ENCODE measurements around the gene SLC25A30. TPM values are rescaled to one million over a fixed set of nuclear protein-coding genes. Genes with fewer than 3 reads are reported as not detected.

SLC25A30 gene
- total RNA-seq, 1 donor from 2014 or later: 175 TPM

- Histone ChIP-seq H3K4me3 (no peak overlapping the region), H3K9me3 (replicated peaks) (peaks cover 6% of the 10 kb centered on the region), H3K27me3 (ENCODE audit: low read depth) (no peaks in the 10 kb centered on the region), H3K36me3 (no peaks in the 10 kb centered on the region), H3K4me1 (no peaks in the 10 kb centered on the region), H3K27ac (replicated peaks) (no peak overlapping the region)
- no peak for DNase-seq
- intact Hi-C loops (cut with micrococcal nuclease): no loop called here
- no peak for TF ChIP-seq CTCF (IDR thresholded peaks at IDR 0.05; ENCODE audit: borderline replicate concordance)
Measured at GRCh38 chr13:45456196-45456972, 38.2 kb upstream of the SLC25A30 start.

- no peaks in the 10 kb centered on the region for H3K27me3 ChIP-seq (ENCODE audit: low read depth)
- DNase-seq: no peak
- intact Hi-C loops (cut with micrococcal nuclease): no loop called here
Measured at GRCh38 chr13:45454204-45454603, 36.0 kb upstream of the SLC25A30 start.

GRCh38 chr13:45451282-45451681 lies 33.1 kb upstream of the SLC25A30 start:
- no peak overlapping the region for H3K4me3 ChIP-seq
- H3K27me3 ChIP-seq (ENCODE audit: low read depth): no peaks in the 10 kb centered on the region
- no peaks in the 10 kb centered on the region for H3K4me1 ChIP-seq
- no peak for TF ChIP-seq CTCF (IDR thresholded peaks at IDR 0.05; ENCODE audit: borderline replicate concordance)
- H3K27ac ChIP-seq (replicated peaks): no peak overlapping the region
- H3K9me3 ChIP-seq (replicated peaks): no peaks in the 10 kb centered on the region
- no peaks in the 10 kb centered on the region for H3K36me3 ChIP-seq
- intact Hi-C loops (cut with micrococcal nuclease): no loop called here
- DNase-seq: no peak

More at GRCh38 chr13:45454204-45454603, 36.0 kb upstream of the SLC25A30 start:
- H3K36me3 ChIP-seq: no peaks in the 10 kb centered on the region
- H3K4me1 ChIP-seq: no peaks in the 10 kb centered on the region
- no peak overlapping the region for H3K27ac ChIP-seq (replicated peaks)
- H3K4me3 ChIP-seq: no peak overlapping the region
- TF ChIP-seq CTCF (IDR thresholded peaks at IDR 0.05; ENCODE audit: borderline replicate concordance): no peak
- peaks cover 6% of the 10 kb centered on the region for H3K9me3 ChIP-seq (replicated peaks)

GRCh38 chr13:45448965-45449559 lies 30.9 kb upstream of the SLC25A30 start:
- H3K27ac ChIP-seq (replicated peaks): no peak overlapping the region
- no peak for TF ChIP-seq CTCF (IDR thresholded peaks at IDR 0.05; ENCODE audit: borderline replicate concordance)
- H3K4me3 ChIP-seq: no peak overlapping the region
- H3K4me1 ChIP-seq: no peaks in the 10 kb centered on the region
- no peaks in the 10 kb centered on the region for H3K27me3 ChIP-seq (ENCODE audit: low read depth)
- H3K36me3 ChIP-seq: no peaks in the 10 kb centered on the region
- intact Hi-C loops (cut with micrococcal nuclease): no loop called here
- no peak for DNase-seq
- no peaks in the 10 kb centered on the region for H3K9me3 ChIP-seq (replicated peaks)

- no peak for TF ChIP-seq CTCF (IDR thresholded peaks at IDR 0.05; ENCODE audit: borderline replicate concordance)
Measured at GRCh38 chr13:45447050-45447661, 29.0 kb upstream of the SLC25A30 start.

More at GRCh38 chr13:45447050-45447661, 29.0 kb upstream of the SLC25A30 start:
- intact Hi-C loops (cut with micrococcal nuclease): no loop called here
- Histone ChIP-seq H3K9me3 (replicated peaks) (no peaks in the 10 kb centered on the region), H3K27me3 (ENCODE audit: low read depth) (no peaks in the 10 kb centered on the region), H3K36me3 (no peaks in the 10 kb centered on the region), H3K27ac (replicated peaks) (no peak overlapping the region), H3K4me1 (peaks cover 2% of the 10 kb centered on the region), H3K4me3 (no peak overlapping the region)
- DNase-seq: no peak
